ENCODE results near the gene KLRG1. TPM values are rescaled to one million over a fixed set of nuclear protein-coding genes. Genes with fewer than 3 reads are reported as not detected.

Gene KLRG1
- total RNA-seq, 1 experiment from 2014 or later, result 2.1 TPM

GRCh38 chr12:8953773-8954402 lies 35.5 kb upstream of the KLRG1 start:
- no peak overlapping the region for H3K27ac Mint-ChIP-seq
- Histone ChIP-seq H3K14ac (ENCODE audit: insufficient read depth, low read length) (no peak overlapping the region), H3K23ac (ENCODE audit: insufficient read length, low read depth, low read length) (no peak overlapping the region), H2BK120ac (ENCODE audit: low read depth, low read length, poor library complexity, severe bottlenecking) (no peak overlapping the region), H3K27me3 (ENCODE audit: insufficient read depth, low read length) (no peaks in the 10 kb centered on the region), H4K20me1 (ENCODE audit: control insufficient read depth, insufficient read depth, insufficient read length) (no peaks in the 10 kb centered on the region), H3K4me2 (ENCODE audit: insufficient read depth, insufficient read length, low read length) (no peak overlapping the region), H3K27ac (ENCODE audit: insufficient read length, low read depth, low read length) (no peak overlapping the region), H3K9ac (ENCODE audit: extremely low read depth, insufficient read length, low read length) (no peak overlapping the region), H3K23me2 (ENCODE audit: insufficient read length, low read depth, low read length, poor library complexity, severe bottlenecking) (peaks cover 9% of the 10 kb centered on the region), H2BK5ac (ENCODE audit: insufficient read length, low read length) (no peak overlapping the region), H2BK12ac (ENCODE audit: insufficient read length, low read depth, low read length) (no peak overlapping the region), H3K79me1 (ENCODE audit: insufficient read depth, low read depth, low read length, poor library complexity, severe bottlenecking) (peaks cover 2% of the 10 kb centered on the region), H2AK5ac (ENCODE audit: insufficient read length, low read length) (no peak overlapping the region), H2BK15ac (ENCODE audit: low read depth, low read length) (no peak overlapping the region), H4K91ac (ENCODE audit: insufficient read length, low read depth, low read length) (no peak overlapping the region), H3T11ph (ENCODE audit: low read length) (no peak overlapping the region), H3K18ac (ENCODE audit: insufficient read length, low read depth, low read length) (no peak overlapping the region), H3K4ac (ENCODE audit: low read depth, low read length) (no peak overlapping the region), H3K4me1 (ENCODE audit: insufficient read depth, low read length) (no peaks in the 10 kb centered on the region), H2AFZ (ENCODE audit: low read length) (no peak overlapping the region), H4K8ac (replicated peaks; ENCODE audit: insufficient read length, low read depth, low read length) (no peak overlapping the region), H4K5ac (ENCODE audit: insufficient read length, low read depth, low read length) (no peak overlapping the region), H3K79me2 (ENCODE audit: insufficient read depth, low read length) (peaks cover 3% of the 10 kb centered on the region; the same call in 1 of the 2 replicates), H2BK20ac (ENCODE audit: low read depth, low read length, poor library complexity, severe bottlenecking) (no peak overlapping the region), H3K9me3 (ENCODE audit: control insufficient read depth, low read depth, low read length) (peaks cover 25% of the 10 kb centered on the region), H3K56ac (ENCODE audit: insufficient read length, low read depth, low read length) (no peak overlapping the region)
- H3K9me3 Mint-ChIP-seq, result peaks cover 14 to 16% of the 10 kb centered on the region in 2 experiments
- TF ChIP-seq CTCF (conservative IDR thresholded peaks at IDR 0.05), result no peak
- peaks cover 25 to 50% (median 43%) of the 10 kb centered on the region in 3 experiments for H3K36me3 Mint-ChIP-seq (ENCODE audit: insufficient read depth in 1 of 3, low read depth in 3 of 3)
- peaks cover 0 to 5% of the 10 kb centered on the region in 2 experiments; a peak in 1 of 4 replicates for H3K4me1 Mint-ChIP-seq
- DNase-seq, result no peak
- no CpG with 5 or more reads among the region's 8 CpGs for WGBS (ENCODE audit: extremely low coverage, insufficient read length, low lambda C conversion rate)
- H3K27me3 Mint-ChIP-seq (ENCODE audit: low read depth), result no peaks in the 10 kb centered on the region; the same call in 1 of the 2 replicates
- H3K4me3 Mint-ChIP-seq, result no peak overlapping the region
